H4 (cell line): ENCODE measurements around the gene PDIA4. TPM values are rescaled to one million over a fixed set of nuclear protein-coding genes. Genes with fewer than 3 reads are reported as not detected.
A peak's percentile ranks its signal among the peaks of the same experiment; 100 is the strongest.
"Not testable (repeated sequence)": the region's sequence is repeated elsewhere in the genome, so short reads cannot be mapped to it uniquely, and the experiment has no call there.

Source experiments
- DNase-seq: peaks from one replicate; pipeline ENCODE4 v3.0.0-alpha.2; 2015; ENCODE audit warnings: low spot score
- total RNA-seq: library from RNA; depleted of rRNA; stranded (reverse); fragments of >200 nt; shearing (Covaris generic); gene quantifications from 2 replicates; pipeline ENCODE4 v1.2.3, GENCODE V29; 2014; rRNA removed

PDIA4 gene
- 307 and 318 TPM in 2 replicates for total RNA-seq

- peak; percentile 99 for DNase-seq
Measured at GRCh38 chr7:149028346-149029109, at the start of gene PDIA4. Gene PDIA4, minus strand, starts transcription at chr7:149028505. Its CDS starts 97 bp downstream, at chr7:149028408.

- no peak for DNase-seq
Measured at GRCh38 chr7:149077594-149077993, 49.3 kb upstream of the PDIA4 start.

- DNase-seq, result no peak
Measured at GRCh38 chr7:149075286-149075685, 47.0 kb upstream of the PDIA4 start.

GRCh38 chr7:149074116-149074885, 46.0 kb upstream of the PDIA4 start:
- DNase-seq, result no peak

- DNase-seq, result no peak
Measured at GRCh38 chr7:149072438-149072775, 44.1 kb upstream of the PDIA4 start.

- no peak for DNase-seq
Measured at GRCh38 chr7:149071641-149072437, 43.5 kb upstream of the PDIA4 start.

- no peak for DNase-seq
Measured at GRCh38 chr7:149071182-149071635, 42.9 kb upstream of the PDIA4 start.

- DNase-seq, result no peak
Measured at GRCh38 chr7:149070372-149071125, 42.2 kb upstream of the PDIA4 start.

- no peak for DNase-seq
Measured at GRCh38 chr7:149067869-149068268, 39.6 kb upstream of the PDIA4 start.

- no peak for DNase-seq
Measured at GRCh38 chr7:149063476-149063875, 35.2 kb upstream of the PDIA4 start.

- DNase-seq, result not testable (repeated sequence)
Measured at GRCh38 chr7:149062217-149062899, 34.1 kb upstream of the PDIA4 start.

GRCh38 chr7:149060156-149060555, 31.9 kb upstream of the PDIA4 start:
- no peak for DNase-seq

- DNase-seq, result no peak
Measured at GRCh38 chr7:149053885-149054284, 25.6 kb upstream of the PDIA4 start.

GRCh38 chr7:149053384-149053783, 25.1 kb upstream of the PDIA4 start:
- DNase-seq, result no peak

- no peak for DNase-seq
Measured at GRCh38 chr7:149050941-149051340, 22.6 kb upstream of the PDIA4 start.

- DNase-seq, result no peak
Measured at GRCh38 chr7:149048805-149049204, 20.5 kb upstream of the PDIA4 start.

GRCh38 chr7:149046416-149046815, 18.1 kb upstream of the PDIA4 start:
- DNase-seq, result no peak

GRCh38 chr7:149043936-149044335, 15.6 kb upstream of the PDIA4 start:
- no peak for DNase-seq

- no peak for DNase-seq
Measured at GRCh38 chr7:149041350-149041749, 13.0 kb upstream of the PDIA4 start.

GRCh38 chr7:149038641-149039040, 10.3 kb upstream of the PDIA4 start:
- not testable (repeated sequence) for DNase-seq

GRCh38 chr7:149036676-149037075, 8.4 kb upstream of the PDIA4 start:
- DNase-seq, result no peak
